ENCODE data around the gene PFDN5.

Gene PFDN5

GRCh38 chr12:53295070-53295890, at the start of gene PFDN5:
Gene PFDN5 (plus strand): TSS chr12:53295542. CDS start chr12:53295568, 26 bp downstream.
- peak; percentile 92 for DNase-seq (ENCODE audit: low spot score)

GRCh38 chr12:53251477-53252348, 43.6 kb upstream of the PFDN5 start:
- peak; percentile 66 for DNase-seq (ENCODE audit: low spot score)

GRCh38 chr12:53252349-53252916, 42.9 kb upstream of the PFDN5 start:
- DNase-seq (ENCODE audit: low spot score), result no peak

- DNase-seq (ENCODE audit: low spot score), result no peak
These were observed 42.0 kb upstream of the PFDN5 start for GRCh38 chr12:53253298-53253697.

- no peak for DNase-seq (ENCODE audit: low spot score)
These were observed 40.4 kb upstream of the PFDN5 start for GRCh38 chr12:53254816-53255545.

GRCh38 chr12:53255996-53256395, 39.3 kb upstream of the PFDN5 start:
- DNase-seq (ENCODE audit: low spot score), result no peak

- DNase-seq (ENCODE audit: low spot score), result no peak
These were observed 36.5 kb upstream of the PFDN5 start for GRCh38 chr12:53258541-53259539.

- no peak for DNase-seq (ENCODE audit: low spot score)
These were observed 35.5 kb upstream of the PFDN5 start for GRCh38 chr12:53259891-53260290.

- no peak for DNase-seq (ENCODE audit: low spot score)
These were observed 29.6 kb upstream of the PFDN5 start for GRCh38 chr12:53265783-53266182.

GRCh38 chr12:53267306-53267998, 27.9 kb upstream of the PFDN5 start:
- peak; percentile 50 for DNase-seq (ENCODE audit: low spot score)

GRCh38 chr12:53267999-53268629, 27.2 kb upstream of the PFDN5 start, which contains the start of gene ESPL1:
Gene ESPL1 (plus strand): TSS chr12:53268299. CDS start chr12:53268767, 468 bp downstream.
- DNase-seq (ENCODE audit: low spot score), result peak; percentile 84

GRCh38 chr12:53268630-53269562, 26.4 kb upstream of the PFDN5 start:
- DNase-seq (ENCODE audit: low spot score), result no peak

GRCh38 chr12:53274445-53274844, 20.9 kb upstream of the PFDN5 start:
- no peak for DNase-seq (ENCODE audit: low spot score)

- DNase-seq (ENCODE audit: low spot score), result no peak
These were observed 18.8 kb upstream of the PFDN5 start for GRCh38 chr12:53276511-53276910.

GRCh38 chr12:53277981-53278380, 17.4 kb upstream of the PFDN5 start:
- DNase-seq (ENCODE audit: low spot score), result no peak

GRCh38 chr12:53279283-53279869, 16.0 kb upstream of the PFDN5 start:
- no peak for DNase-seq (ENCODE audit: low spot score)

GRCh38 chr12:53279888-53280498, 15.3 kb upstream of the PFDN5 start:
- DNase-seq (ENCODE audit: low spot score), result no peak
